PC-3 (cell line): ENCODE measurements around the gene ZNF234.

Source experiments
- EZH2 ChIP-seq: fragments of 300-600 bp; sonication (generic); IDR thresholded peaks from one replicate; pipeline ENCODE4 v1.6.1; 2017; ENCODE audit warnings: antibody characterized with exemption, mild to moderate bottlenecking, low read length; ENCODE audit not compliant: unreplicated experiment
- TF ChIP-seq, protein P1 (sequence below): fragments of 300-600 bp; sonication (generic); conservative IDR thresholded peaks from 2 replicates; pipeline ENCODE4 v1.5.1; 2017; ENCODE audit warnings: antibody characterized with exemption, low read depth, mild to moderate bottlenecking, low read length

DNA sequence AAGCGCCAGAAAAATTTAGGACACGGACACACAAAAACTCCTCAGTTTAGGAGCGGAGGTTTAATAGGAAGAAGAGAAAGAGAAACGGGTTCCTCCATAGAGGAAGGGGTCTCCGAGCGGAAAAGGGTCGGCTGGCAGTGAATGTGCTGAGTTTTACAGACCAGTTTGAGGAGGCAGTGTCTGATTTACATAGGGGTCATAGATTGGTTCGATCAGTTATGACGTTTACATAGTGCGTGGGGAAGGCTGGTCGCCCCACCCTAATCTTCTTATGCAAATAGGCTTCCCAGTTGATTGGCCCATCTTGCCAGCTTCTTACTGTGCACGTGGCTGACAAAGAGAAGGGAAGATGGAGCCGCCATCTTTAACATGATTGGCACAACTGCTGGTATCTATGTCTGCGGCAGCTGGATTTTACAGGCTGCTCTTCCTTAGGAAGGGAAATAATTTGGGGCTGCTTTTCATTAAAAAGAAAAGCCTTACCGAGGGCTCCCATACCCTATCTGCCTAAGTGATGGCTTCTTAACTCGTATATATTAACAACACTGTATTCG lies 29.4 kb upstream of the ZNF234 start:
- TF ChIP-seq, protein P1, sequence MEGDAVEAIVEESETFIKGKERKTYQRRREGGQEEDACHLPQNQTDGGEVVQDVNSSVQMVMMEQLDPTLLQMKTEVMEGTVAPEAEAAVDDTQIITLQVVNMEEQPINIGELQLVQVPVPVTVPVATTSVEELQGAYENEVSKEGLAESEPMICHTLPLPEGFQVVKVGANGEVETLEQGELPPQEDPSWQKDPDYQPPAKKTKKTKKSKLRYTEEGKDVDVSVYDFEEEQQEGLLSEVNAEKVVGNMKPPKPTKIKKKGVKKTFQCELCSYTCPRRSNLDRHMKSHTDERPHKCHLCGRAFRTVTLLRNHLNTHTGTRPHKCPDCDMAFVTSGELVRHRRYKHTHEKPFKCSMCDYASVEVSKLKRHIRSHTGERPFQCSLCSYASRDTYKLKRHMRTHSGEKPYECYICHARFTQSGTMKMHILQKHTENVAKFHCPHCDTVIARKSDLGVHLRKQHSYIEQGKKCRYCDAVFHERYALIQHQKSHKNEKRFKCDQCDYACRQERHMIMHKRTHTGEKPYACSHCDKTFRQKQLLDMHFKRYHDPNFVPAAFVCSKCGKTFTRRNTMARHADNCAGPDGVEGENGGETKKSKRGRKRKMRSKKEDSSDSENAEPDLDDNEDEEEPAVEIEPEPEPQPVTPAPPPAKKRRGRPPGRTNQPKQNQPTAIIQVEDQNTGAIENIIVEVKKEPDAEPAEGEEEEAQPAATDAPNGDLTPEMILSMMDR = no peak
- no peak for TF ChIP-seq EZH2
